ENCODE measurements around the gene CHD5. TPM values are rescaled to one million over a fixed set of nuclear protein-coding genes. Genes with fewer than 3 reads are reported as not detected.
A peak's percentile ranks its signal among the peaks of the same experiment; 100 is the strongest.

Gene CHD5
- total RNA-seq, 1 donor from 2014 or later: 0.42 TPM

- no peaks in the 10 kb centered on the region for H3K9me3 Mint-ChIP-seq (ENCODE audit: low read depth)
- peaks cover 3% of the 10 kb centered on the region for H3K27me3 Mint-ChIP-seq (ENCODE audit: low read depth)
- no peak for TF ChIP-seq CTCF (IDR thresholded peaks at IDR 0.05)
- DNase-seq (ENCODE audit: low spot score): peak; percentile 82
- H3K4me1 Mint-ChIP-seq (ENCODE audit: low read depth): no peaks in the 10 kb centered on the region
- no peak overlapping the region for H3K27ac Mint-ChIP-seq (ENCODE audit: unreplicated experiment)
- no peak overlapping the region for H3K4me3 Mint-ChIP-seq (ENCODE audit: unreplicated experiment)
- H3K36me3 Mint-ChIP-seq (ENCODE audit: low read depth): peaks cover 2% of the 10 kb centered on the region
Observed at GRCh38 chr1:6097824-6098223, 82.3 kb downstream of the CHD5 start.

- Mint-ChIP-seq H3K4me3 (ENCODE audit: unreplicated experiment) (no peak overlapping the region), H3K27me3 (ENCODE audit: low read depth) (peaks cover 4% of the 10 kb centered on the region), H3K9me3 (ENCODE audit: low read depth) (no peaks in the 10 kb centered on the region), H3K4me1 (ENCODE audit: low read depth) (no peaks in the 10 kb centered on the region), H3K27ac (ENCODE audit: unreplicated experiment) (no peak overlapping the region), H3K36me3 (ENCODE audit: low read depth) (peaks cover 2% of the 10 kb centered on the region)
- no peak for TF ChIP-seq CTCF (IDR thresholded peaks at IDR 0.05)
- peak; percentile 80 for DNase-seq (ENCODE audit: low spot score)
Observed at GRCh38 chr1:6097117-6097595, 83.0 kb downstream of the CHD5 start.

- Mint-ChIP-seq H3K4me1 (ENCODE audit: low read depth) (no peaks in the 10 kb centered on the region), H3K36me3 (ENCODE audit: low read depth) (peaks cover 2% of the 10 kb centered on the region), H3K4me3 (ENCODE audit: unreplicated experiment) (no peak overlapping the region), H3K9me3 (ENCODE audit: low read depth) (no peaks in the 10 kb centered on the region), H3K27ac (ENCODE audit: unreplicated experiment) (no peak overlapping the region), H3K27me3 (ENCODE audit: low read depth) (peaks cover 8% of the 10 kb centered on the region)
- no peak for TF ChIP-seq CTCF (IDR thresholded peaks at IDR 0.05)
- peak; percentile 89 for DNase-seq (ENCODE audit: low spot score)
Observed at GRCh38 chr1:6096243-6097116, 83.6 kb downstream of the CHD5 start.

- Mint-ChIP-seq H3K4me3 (ENCODE audit: unreplicated experiment) (no peak overlapping the region), H3K27me3 (ENCODE audit: low read depth) (peaks cover 14% of the 10 kb centered on the region), H3K9me3 (ENCODE audit: low read depth) (no peaks in the 10 kb centered on the region), H3K36me3 (ENCODE audit: low read depth) (peaks cover 2% of the 10 kb centered on the region), H3K27ac (ENCODE audit: unreplicated experiment) (no peak overlapping the region), H3K4me1 (ENCODE audit: low read depth) (no peaks in the 10 kb centered on the region)
- peak; percentile 86 for DNase-seq (ENCODE audit: low spot score)
- TF ChIP-seq CTCF (IDR thresholded peaks at IDR 0.05): no peak
Observed at GRCh38 chr1:6095511-6096242, 84.4 kb downstream of the CHD5 start.

- DNase-seq (ENCODE audit: low spot score): peak; percentile 77
- TF ChIP-seq CTCF (IDR thresholded peaks at IDR 0.05): no peak
- H3K4me3 Mint-ChIP-seq (ENCODE audit: unreplicated experiment): no peak overlapping the region
- peaks cover 2% of the 10 kb centered on the region for H3K36me3 Mint-ChIP-seq (ENCODE audit: low read depth)
- no peaks in the 10 kb centered on the region for H3K9me3 Mint-ChIP-seq (ENCODE audit: low read depth)
- H3K27me3 Mint-ChIP-seq (ENCODE audit: low read depth): peaks cover 15% of the 10 kb centered on the region
- H3K4me1 Mint-ChIP-seq (ENCODE audit: low read depth): no peaks in the 10 kb centered on the region
- no peak overlapping the region for H3K27ac Mint-ChIP-seq (ENCODE audit: unreplicated experiment)
Observed at GRCh38 chr1:6094801-6095505, 85.2 kb downstream of the CHD5 start.

Measured in chondrocyte (in vitro differentiated cells).